ENCODE measurements around the gene TBC1D8.
A peak's percentile ranks its signal among the peaks of the same experiment; 100 is the strongest.

TBC1D8 gene

GRCh38 chr2:101162561-101163330, 11.6 kb upstream of the TBC1D8 start:
- DNase-seq (ENCODE audit: low read depth): no peak

DNA sequence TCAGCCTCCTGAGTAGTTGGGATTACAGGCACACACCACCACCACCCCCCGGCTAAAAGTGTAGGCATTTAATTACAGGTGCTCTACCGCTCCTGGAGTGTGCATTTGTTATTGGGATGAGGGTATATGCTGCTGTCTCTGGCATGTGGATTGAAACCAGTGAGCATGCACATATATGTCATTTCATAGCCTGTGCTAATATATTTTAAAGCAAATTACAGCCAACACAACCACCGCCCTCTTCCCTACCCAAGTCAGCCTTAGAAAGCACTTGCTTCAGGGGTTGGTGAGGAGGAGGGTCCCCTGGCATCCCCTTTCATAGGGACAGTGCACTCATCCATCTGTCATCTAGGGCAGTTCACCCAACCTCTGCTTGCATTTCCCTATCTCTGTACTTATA, 10.5 kb upstream of the TBC1D8 start:
- no peak for DNase-seq (ENCODE audit: low read depth)

- DNase-seq (ENCODE audit: low read depth): peak; percentile 24
Observed at GRCh38 chr2:101160454-101160853, 9.3 kb upstream of the TBC1D8 start.

DNA sequence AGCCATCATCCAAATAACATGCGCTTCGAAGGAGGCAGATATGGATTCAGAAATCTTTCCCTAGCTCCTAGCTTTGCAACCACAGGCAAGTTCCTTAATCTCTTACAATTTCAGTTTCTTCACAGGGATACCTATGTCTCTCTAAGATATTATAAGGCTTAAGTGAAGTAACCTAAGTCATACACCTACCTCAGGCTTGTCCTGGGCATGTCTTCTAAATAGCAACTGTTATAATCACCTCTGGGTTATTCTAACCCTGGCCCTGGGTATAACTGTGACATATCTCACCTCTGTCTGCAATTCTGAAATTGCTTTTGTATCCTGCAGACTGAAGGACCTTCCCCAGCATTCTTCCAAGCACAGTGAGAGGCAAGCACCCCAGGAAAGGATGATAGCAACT, 8.3 kb upstream of the TBC1D8 start:
- DNase-seq (ENCODE audit: low read depth): no peak

GRCh38 chr2:101157272-101157671, 6.1 kb upstream of the TBC1D8 start:
- DNase-seq (ENCODE audit: low read depth): no peak

GRCh38 chr2:101153787-101154186, 2.6 kb upstream of the TBC1D8 start:
- no peak for DNase-seq (ENCODE audit: low read depth)

DNA sequence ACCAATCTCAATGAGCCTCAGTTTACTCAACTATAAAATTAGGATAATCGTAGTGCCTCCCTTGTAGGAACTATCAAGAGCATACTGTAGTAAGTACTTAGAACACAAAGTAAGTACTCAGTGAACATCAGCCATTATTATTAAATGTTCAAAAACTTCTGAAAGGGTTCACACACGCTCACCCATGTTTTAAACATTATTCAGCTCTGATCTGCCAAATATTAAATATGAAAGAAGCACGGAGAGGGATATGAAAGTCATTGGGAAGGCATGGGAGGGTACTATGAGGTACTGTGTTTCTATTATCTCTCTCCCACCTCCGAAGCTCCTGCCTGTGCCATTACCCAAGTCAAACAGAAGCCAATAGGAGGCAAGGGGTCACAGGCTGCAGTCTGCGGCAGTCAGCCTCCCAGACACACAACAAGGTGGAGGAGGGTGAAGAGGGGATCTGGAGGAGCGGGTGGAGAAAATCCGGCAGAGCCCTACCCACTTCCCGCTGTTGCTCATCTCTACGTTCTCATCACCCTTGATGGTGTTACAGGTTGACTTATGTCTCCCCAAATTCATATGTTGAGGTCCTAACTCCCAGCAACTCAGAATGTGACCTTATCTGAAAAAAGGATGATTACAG, 2.0 kb upstream of the TBC1D8 start:
- no peak for DNase-seq (ENCODE audit: low read depth)

DNA sequence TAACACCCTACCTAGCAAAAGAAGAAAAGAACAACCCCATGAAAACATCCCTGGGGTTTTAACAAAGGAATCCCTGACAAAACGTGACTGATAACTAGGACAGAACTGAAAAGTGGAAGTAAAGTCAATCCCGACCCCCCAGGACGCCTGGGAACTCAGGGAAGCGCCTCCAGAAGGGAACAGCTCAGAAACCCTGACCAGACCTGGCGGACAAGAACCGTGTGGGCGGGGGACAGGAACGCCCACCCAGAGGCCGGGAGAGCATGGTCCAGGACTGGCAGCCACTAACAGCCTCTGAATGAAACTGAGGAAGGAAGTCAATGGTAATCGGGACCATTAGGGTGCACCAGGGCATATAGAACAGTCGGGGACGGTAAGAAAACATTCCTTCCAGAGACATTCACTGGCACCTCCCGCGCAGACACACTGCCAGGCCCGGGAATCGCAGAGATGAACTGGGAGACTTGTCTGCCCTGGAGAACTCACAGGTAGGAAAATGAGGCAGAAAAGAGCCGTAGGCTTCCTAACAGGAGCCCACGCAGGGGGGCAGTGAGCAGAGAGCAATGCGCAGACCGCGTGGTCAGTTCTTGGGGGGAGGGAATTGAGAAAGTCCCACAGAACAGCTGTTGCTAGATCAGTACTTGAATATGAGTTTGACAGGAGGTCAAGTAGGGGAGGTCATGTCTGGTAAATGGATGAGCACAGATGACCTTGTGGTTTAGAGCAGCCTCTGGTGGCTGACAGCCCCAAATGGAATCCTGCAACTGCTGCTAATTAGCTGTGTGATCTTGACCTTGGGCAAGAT, 1.3 kb upstream of the TBC1D8 start:
- peak; percentile 38 for DNase-seq (ENCODE audit: low read depth)

- DNase-seq (ENCODE audit: low read depth): no peak
Observed at GRCh38 chr2:101151859-101152271, 683 bp upstream of the TBC1D8 start.

- no peak for DNase-seq (ENCODE audit: low read depth)
Observed at GRCh38 chr2:101150306-101151145, 656 bp downstream of the TBC1D8 start.

DNA sequence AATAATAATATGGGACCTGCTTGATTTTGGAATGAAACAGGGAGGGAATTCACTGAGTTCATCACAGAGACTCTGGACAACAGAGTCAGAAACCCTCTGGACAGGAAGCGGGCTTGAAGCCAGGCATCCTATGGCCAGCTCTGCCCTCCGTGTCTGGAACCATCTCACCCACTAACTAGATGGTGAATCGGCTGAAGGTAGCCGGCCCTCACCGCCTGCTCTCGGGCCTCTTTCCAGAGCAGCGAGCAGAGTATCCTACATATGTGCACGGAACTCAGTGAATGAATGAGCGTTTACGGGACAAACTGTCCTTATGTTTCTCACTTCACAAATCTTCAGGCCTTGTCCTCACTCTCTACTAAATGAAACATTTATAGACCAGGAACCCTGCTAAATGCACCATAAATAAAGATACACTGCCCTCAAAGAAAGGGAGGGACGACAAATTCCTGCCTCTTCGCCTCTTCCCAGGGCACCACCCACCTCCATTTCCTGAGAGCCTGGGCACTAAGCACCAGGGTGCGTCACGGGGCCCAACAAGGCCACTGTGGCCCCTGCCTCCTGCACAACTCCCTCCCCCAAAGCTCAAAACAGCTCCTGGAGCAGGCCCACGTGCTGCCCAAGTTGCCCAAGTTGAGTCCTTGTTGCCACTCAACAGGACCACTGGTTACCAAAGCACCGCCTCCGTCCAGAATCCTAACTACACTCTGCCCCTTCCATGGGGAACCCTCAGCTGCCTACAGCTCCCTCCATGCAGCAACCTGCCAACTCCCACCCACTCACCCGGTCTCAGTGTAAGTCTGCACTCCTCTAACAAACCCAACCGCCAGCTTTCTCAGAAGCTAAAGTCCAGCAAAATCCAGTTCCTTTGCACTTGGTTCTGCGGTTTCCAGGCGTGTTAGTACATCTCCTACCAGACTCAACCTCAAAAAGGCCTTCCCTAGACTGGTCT, 1.7 kb downstream of the TBC1D8 start:
- DNase-seq (ENCODE audit: low read depth): no peak

DNA sequence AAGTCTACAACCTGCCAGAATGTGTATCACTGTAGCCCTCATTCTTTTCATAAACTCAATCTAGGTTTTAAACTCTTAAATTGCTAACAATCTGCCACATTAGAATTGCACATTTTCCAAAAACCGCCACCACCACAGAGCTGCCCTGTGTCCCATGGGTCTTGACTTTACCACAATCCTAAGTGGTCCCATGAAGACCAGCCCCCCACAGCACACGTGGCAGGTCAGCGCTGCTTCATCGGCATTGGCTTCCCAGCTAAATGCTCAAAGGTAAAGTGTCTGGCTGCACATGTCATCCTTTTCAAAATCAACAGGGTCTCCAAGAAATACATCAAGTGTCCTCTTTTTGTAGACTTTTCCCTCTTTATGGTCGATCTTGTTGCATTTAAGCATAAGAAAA, 2.4 kb downstream of the TBC1D8 start:
- no peak for DNase-seq (ENCODE audit: low read depth)

DNA sequence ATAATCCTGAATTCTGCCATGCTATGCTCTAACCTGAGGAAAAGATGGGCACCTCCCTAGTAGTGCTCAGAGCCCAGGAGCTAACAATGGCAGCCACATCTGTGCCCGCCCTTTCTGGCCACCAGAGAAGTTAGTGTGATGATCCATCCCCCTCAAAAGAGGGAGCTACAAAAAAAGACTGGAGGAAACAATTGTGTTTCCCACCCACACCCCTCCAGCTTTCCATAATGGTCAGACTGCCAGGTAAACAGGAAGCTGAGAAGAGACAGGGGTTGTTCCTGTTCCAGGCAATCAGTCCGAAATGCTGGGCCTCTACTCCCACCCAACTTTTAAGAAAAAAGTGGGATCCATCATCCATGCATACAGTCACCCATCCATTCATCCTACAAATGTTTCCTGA, 3.2 kb downstream of the TBC1D8 start:
- no peak for DNase-seq (ENCODE audit: low read depth)

DNA sequence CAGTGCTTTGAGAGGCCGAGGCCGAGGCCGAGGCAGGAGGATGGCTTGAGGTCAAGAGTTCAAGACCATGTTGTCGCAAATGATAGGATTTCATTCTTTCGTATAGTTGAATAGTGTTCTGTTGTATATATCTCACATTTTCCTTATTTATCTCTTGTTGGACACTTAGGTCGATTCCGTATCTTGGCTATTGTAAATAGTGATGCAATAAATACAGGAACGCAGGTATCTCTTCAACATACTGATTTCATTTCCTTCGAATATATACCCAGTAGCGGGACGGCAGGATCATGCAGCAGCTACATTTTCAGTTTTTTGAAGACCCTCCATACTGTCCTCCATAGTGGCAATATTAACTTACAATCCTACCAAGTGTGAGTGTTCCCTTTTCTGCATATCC, 4.1 kb downstream of the TBC1D8 start:
- no peak for DNase-seq (ENCODE audit: low read depth)

DNA sequence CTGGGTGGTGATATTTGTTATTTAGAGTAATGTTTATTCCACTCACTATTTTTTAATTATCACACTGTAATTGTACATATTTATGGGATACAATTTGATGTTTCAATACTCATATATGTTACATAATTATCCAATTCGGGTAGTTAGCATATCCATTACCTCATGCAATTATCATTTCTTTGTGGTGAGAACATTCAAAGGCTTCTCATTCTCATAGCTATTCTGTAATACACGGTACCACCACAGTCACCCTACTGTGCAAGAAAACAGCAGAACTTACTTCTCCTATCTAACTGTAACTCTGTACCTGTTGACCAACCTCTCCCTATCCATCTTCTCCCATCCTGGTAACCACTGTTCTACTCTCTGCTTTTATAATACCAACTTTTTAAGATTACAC, 4.6 kb downstream of the TBC1D8 start:
- DNase-seq (ENCODE audit: low read depth): no peak

DNA sequence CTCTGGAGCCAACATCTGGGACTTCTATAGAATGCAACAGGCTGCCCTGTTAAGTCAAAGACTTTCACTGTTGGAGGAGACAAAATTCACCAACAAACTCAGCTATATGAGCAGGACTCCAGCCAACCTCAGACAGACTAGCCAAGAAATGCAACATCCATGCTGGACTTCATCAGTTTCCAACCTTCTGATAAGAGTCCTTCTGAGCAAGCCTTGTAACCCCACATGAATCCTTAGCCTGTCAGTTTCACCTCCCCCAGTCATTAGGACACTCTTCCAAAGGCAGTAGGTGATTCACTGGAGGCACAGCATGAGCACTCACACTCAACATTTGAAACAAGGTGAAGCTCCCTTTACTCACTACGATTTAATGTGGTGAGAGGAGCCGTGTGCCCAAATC, 5.8 kb downstream of the TBC1D8 start:
- DNase-seq (ENCODE audit: low read depth): no peak

GRCh38 chr2:101142163-101142562, 9.0 kb downstream of the TBC1D8 start:
- no peak for DNase-seq (ENCODE audit: low read depth)

GRCh38 chr2:101140978-101141655, 10.1 kb downstream of the TBC1D8 start:
- DNase-seq (ENCODE audit: low read depth): no peak

DNA sequence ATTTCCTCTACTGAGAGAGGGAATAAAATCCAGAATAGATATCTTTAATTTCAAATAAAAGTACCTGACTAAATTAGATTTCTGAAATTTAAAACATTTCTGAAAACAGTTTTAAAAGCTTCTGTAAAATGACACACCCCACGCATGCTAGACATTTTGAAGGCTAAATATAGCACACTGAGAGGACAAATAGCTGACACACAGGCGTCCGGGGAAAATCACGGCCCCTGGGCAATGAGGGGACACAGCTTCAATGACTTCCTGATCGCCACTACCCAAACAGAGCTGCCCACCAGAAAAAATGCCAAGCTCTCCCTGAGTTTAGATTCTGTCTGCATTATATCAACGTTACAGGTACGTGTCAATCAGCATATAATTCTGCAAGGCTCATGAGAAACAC, 10.9 kb downstream of the TBC1D8 start:
- DNase-seq (ENCODE audit: low read depth): no peak

DNA sequence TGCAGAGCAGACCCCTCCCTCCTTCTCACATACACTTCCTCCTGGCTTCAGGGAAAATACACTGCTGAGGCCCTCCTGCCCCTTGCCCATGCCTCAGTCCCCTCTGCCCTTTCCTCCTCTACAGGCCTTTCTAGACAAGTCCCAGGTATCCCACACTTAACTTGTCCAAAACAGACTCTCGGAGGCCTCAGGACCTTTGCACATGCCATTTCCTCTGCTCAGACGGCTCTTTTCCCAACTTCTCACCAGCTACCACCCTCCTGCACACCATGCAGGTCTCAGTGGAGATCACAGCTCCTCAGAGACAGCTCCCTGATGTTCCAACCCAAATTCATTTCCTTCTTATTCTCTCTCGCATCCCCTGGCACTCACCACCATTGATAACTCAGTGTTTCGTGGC, 11.7 kb downstream of the TBC1D8 start:
- DNase-seq (ENCODE audit: low read depth): no peak
